Psoas muscle (tissue), 8 donors: Measurements from ENCODE around the gene AP1M1. TPM values are rescaled to one million over a fixed set of nuclear protein-coding genes. Genes with fewer than 3 reads are reported as not detected.

Experiments used
- ATAC-seq, 4 donors: fragments of 200-7000 bp; cut with Tn5 transposase; one replicate each; pipeline ENCODE4 v1.9.1; 2020; ENCODE audit warnings: moderate library complexity in 3 of 4, mild to moderate bottlenecking in 2 of 4
- DNase-seq, 2 donors: peaks; one replicate each; pipeline ENCODE4 v3.0.0-alpha.2; 2020
- H3K27ac ChIP-seq: fragments of 200-600 bp; one replicate; pipeline ENCODE4 v1.8.0; 2022
- H3K27me3 ChIP-seq, 3 donors: fragments of 200-600 bp in 1 of 3; one replicate each; pipeline versions ENCODE4 v1.6.1 to v1.8.0; 2013 to 2022; ENCODE audit warnings: low read length in 2 of 3, mild to moderate bottlenecking in 2 of 3, moderate library complexity in 1 of 3; ENCODE audit not compliant: insufficient read depth in 3 of 3
- H3K36me3 ChIP-seq, 2 donors: fragments of 200-600 bp in 1 of 2; one replicate each; pipeline versions ENCODE4 v1.6.1 to v1.8.0; 2013 to 2022; ENCODE audit warnings: low read depth in 1 of 2, mild to moderate bottlenecking in 1 of 2, moderate library complexity in 1 of 2; ENCODE audit not compliant: insufficient read depth in 1 of 2
- H3K4me1 ChIP-seq: fragments of 200-600 bp; one replicate; pipeline ENCODE4 v1.8.0; 2022
- H3K4me3 ChIP-seq: fragments of 200-600 bp; one replicate; pipeline ENCODE4 v1.8.0; 2022; ENCODE audit warnings: mild to moderate bottlenecking
- H3K9me3 ChIP-seq: fragments of 200-600 bp; one replicate; pipeline ENCODE4 v1.8.0; 2022
- WGBS, 3 donors: extraction: QIAGEN DNeasy Blood & Tissue Kit; methylation state at CpG; one replicate each; pipeline versions ENCODE4 v1.1.6 to v1.1.7; 2013; 5-methylcytosine and 5-hydroxymethylcytosine counted together
- intact Hi-C, 2 donors: fragments of 100-400 bp; cut with DNase I; formaldehyde crosslinking; loops; one replicate each; pipeline versions ENCODE4 v1.11.0 to v1.14.2; 2022
- polyA plus RNA-seq, 3 donors: library from polyadenylated mRNA; stranded (reverse); fragments of 200-250 nt; gene quantifications; one replicate each; pipeline ENCODE4 v1.2.3, GENCODE V29; 2013
- total RNA-seq, 4 donors: library from RNA; stranded (reverse); fragmentation: NEBNext Ultra II Directional in 2 of 4; extraction: Animal tissue kit (Norgen Biotek cat#: 25700) in 2 of 4; gene quantifications; one replicate each; pipeline versions ENCODE4 v1.2.1 to v1.2.4, GENCODE V29; 2021 to 2023
- TF ChIP-seq, protein P1 (sequence below): fragments of 200-600 bp; IDR thresholded peaks from one replicate; pipeline ENCODE4 v1.8.0; 2022; ENCODE audit warnings: antibody characterized with exemption
- donor health status: healthy with polysubstance abuse.
- donor health status: DM: no; HTN: no; CAD: no; lungs with moderate emphysema.
- donor health status: Bipolar disorder and iron deficiency.
- donor health status: healthy.
- donor health status: DM: yes; HTN: yes; CAD: no.
- donor health status: DM: no; HTN: no; CAD: no.
- donor health status: DM: no; HTN: no; CAD: no.
- donor health status: DM: yes; HTN: yes; CAD: no.

Gene AP1M1
- total and polyA plus RNA-seq, 7 donors, result 40.5 to 102 (median 51.0) TPM

DNA sequence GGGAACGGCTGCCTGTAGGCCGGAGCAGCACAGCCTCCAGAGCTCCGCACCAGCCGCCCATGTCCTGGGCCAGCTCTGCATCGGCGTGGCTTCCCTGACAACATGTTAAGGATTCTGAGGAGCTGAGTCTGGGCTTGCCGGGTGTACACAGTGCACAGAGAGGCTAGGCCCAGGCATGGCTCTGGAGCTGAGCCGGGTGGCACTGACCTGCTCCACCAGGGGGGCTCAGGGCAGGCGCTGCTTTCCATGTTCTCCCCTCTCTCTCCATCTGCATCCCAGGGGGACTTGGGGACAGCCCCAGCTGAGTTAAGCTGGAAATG is 31.6 kb downstream of the AP1M1 start:
- intact Hi-C loops, result no loop called here
- H3K36me3 ChIP-seq, result peaks cover 9 to 96% of the 10 kb centered on the region in 2 donors
- H3K4me1 ChIP-seq, result no peaks in the 10 kb centered on the region
- H3K27me3 ChIP-seq, result no peaks in the 10 kb centered on the region
- WGBS, 3 donors, result 85 to 92% (median 91%) methylated on average over 9 of the region's 9 CpGs
- DNase-seq (peak in 1 of 2 donors; percentile 39), ATAC-seq (no peak)
- H3K27ac ChIP-seq, result no peak overlapping the region
- H3K4me3 ChIP-seq, result no peak overlapping the region
- TF ChIP-seq, protein P1, sequence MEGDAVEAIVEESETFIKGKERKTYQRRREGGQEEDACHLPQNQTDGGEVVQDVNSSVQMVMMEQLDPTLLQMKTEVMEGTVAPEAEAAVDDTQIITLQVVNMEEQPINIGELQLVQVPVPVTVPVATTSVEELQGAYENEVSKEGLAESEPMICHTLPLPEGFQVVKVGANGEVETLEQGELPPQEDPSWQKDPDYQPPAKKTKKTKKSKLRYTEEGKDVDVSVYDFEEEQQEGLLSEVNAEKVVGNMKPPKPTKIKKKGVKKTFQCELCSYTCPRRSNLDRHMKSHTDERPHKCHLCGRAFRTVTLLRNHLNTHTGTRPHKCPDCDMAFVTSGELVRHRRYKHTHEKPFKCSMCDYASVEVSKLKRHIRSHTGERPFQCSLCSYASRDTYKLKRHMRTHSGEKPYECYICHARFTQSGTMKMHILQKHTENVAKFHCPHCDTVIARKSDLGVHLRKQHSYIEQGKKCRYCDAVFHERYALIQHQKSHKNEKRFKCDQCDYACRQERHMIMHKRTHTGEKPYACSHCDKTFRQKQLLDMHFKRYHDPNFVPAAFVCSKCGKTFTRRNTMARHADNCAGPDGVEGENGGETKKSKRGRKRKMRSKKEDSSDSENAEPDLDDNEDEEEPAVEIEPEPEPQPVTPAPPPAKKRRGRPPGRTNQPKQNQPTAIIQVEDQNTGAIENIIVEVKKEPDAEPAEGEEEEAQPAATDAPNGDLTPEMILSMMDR, result no peak
- no peaks in the 10 kb centered on the region for H3K9me3 ChIP-seq

DNA sequence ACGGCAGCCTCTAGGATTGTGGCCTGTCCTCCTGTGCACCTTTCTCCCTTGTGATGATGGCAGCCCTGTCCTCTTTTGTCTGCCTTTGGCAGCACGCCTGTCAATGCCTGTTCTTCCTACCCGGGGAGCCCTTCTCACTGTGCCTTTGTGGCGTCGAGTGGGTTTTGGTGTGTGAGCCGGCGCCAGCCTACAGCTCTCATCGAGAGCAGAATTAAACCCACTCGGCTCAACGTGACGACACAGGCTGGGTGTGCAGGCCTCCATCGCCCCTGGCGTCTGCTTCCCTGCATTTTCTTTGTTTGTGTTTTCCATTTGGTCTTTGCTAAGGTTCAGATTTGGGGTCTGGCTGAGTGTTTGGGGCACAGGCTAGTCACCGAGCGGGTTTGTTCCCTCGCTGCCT is 34.4 kb downstream of the AP1M1 start:
- Histone ChIP-seq H3K27me3 (no peaks in the 10 kb centered on the region), H3K4me1 (no peaks in the 10 kb centered on the region), H3K9me3 (no peaks in the 10 kb centered on the region), H3K4me3 (no peak overlapping the region), H3K27ac (no peak overlapping the region), H3K36me3 (peaks cover 7 to 95% of the 10 kb centered on the region in 2 donors)
- WGBS, 3 donors, result 91 to 98% (median 93%) methylated on average over 16 of the region's 16 CpGs
- TF ChIP-seq, protein P1, result no peak
- ATAC-seq, result no peak
- intact Hi-C loops, result no loop called here
- no peak for DNase-seq

DNA sequence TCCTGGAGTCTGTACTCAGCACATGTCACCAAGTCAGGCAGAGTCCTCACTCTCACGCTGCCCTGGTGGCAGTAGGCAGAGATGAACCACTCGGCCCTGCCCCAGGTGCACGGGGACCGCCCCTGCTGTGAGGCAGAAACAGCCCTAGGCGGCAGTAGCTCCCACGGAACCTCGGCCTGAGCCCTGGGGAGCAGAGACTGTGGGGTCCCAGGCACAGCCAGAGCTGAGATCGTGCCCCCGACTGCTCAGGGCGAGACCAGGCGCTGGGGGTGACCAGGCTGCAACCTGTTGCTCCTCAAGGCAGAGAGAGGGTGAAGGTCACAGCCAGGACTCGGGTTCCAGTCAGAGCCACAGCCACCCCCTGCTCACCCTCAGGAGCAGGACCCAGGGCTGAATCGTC is 34.9 kb downstream of the AP1M1 start:
- TF ChIP-seq, protein P1, result no peak
- no peaks in the 10 kb centered on the region for H3K4me1 ChIP-seq
- no peak for DNase-seq
- no peak overlapping the region for H3K27ac ChIP-seq
- H3K36me3 ChIP-seq, result peaks cover 7 to 91% of the 10 kb centered on the region in 2 donors
- no peaks in the 10 kb centered on the region for H3K9me3 ChIP-seq
- WGBS, 3 donors, result 92 to 95% (median 95%) methylated on average over 13 of the region's 13 CpGs
- H3K27me3 ChIP-seq, result no peaks in the 10 kb centered on the region
- no peak overlapping the region for H3K4me3 ChIP-seq
- ATAC-seq, result no peak
- intact Hi-C loops, result no loop called here

DNA sequence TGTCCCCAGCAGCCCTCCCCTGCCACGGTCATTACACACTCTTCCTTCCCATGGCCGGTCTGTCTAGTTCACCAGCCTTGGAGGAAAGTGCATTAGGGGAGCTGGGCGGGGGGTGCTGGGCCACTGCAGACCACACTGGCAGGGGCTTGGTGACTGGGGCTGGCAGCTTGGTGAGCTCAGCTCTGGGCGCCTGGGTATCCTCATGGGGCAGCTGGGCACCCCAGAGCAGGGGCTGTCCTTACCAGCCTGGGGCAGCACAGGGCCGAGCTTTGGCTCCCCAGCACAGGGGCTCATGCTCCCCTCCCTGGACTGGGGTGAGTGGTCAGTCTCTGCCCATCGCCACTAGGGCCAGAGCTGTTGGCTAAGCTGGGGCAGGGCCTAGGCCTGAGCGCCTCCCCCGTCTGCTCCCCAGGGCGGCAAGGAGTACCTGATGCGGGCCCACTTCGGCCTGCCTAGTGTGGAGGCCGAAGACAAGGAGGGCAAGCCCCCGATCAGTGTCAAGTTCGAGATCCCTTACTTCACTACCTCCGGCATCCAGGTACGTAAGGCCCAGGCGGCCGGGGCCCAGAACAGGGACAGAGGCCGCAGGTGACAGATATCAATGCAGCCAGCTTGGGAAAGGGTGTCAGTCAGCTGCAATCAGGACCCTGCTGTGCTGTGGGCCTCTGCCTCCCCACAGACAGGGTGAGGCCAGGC is 35.5 kb downstream of the AP1M1 start:
- Histone ChIP-seq H3K36me3 (peaks cover 7 to 84% of the 10 kb centered on the region in 2 donors), H3K9me3 (no peaks in the 10 kb centered on the region), H3K27me3 (no peaks in the 10 kb centered on the region), H3K27ac (no peak overlapping the region), H3K4me1 (no peaks in the 10 kb centered on the region), H3K4me3 (no peak overlapping the region)
- no peak for ATAC-seq
- intact Hi-C loops, result no loop called here
- 95 to 97% (median 96%) methylated on average over 19 of the region's 19 CpGs for WGBS, 3 donors
- no peak for DNase-seq
- TF ChIP-seq, protein P1, result no peak
